Limb (tissue), 2 donors: Measurements from ENCODE around the gene PLD1.

Experiments
- DNase-seq, 2 donors: peaks; one replicate each; pipeline ENCODE4 v3.0.0-alpha.2; 2016; ENCODE audit errors: extremely low spot score in 2 of 2

PLD1 gene

GRCh38 chr3:171622126-171622525 lies 188.2 kb downstream of the PLD1 start:
- DNase-seq = no peak

- no peak for DNase-seq
These were observed 189.4 kb downstream of the PLD1 start for GRCh38 chr3:171620825-171621434.

- no peak for DNase-seq
These were observed 193.5 kb downstream of the PLD1 start for GRCh38 chr3:171616798-171617197.

- DNase-seq = peak in 1 of 2 donors; percentile 40
These were observed 194.6 kb downstream of the PLD1 start for GRCh38 chr3:171615686-171616085.

- DNase-seq = peak in 1 of 2 donors; percentile 2
These were observed 195.0 kb downstream of the PLD1 start for GRCh38 chr3:171615281-171615680.

- peak; percentile 39 to 60 for DNase-seq
These were observed 195.9 kb downstream of the PLD1 start for GRCh38 chr3:171614318-171614921.

- no peak for DNase-seq
These were observed 202.8 kb downstream of the PLD1 start for GRCh38 chr3:171607452-171607851.

GRCh38 chr3:171606151-171606751 lies 204.0 kb downstream of the PLD1 start:
- no peak for DNase-seq

GRCh38 chr3:171604370-171604769 lies 205.9 kb downstream of the PLD1 start:
- DNase-seq = no peak

- DNase-seq = no peak
These were observed 208.2 kb downstream of the PLD1 start for GRCh38 chr3:171602072-171602471.

- no peak for DNase-seq
These were observed 210.3 kb downstream of the PLD1 start for GRCh38 chr3:171600030-171600429.

GRCh38 chr3:171598990-171599389 lies 211.3 kb downstream of the PLD1 start:
- no peak for DNase-seq

- no peak for DNase-seq
These were observed 217.5 kb downstream of the PLD1 start for GRCh38 chr3:171592786-171593185.

GRCh38 chr3:171591070-171591469 lies 219.2 kb downstream of the PLD1 start:
- no peak for DNase-seq

GRCh38 chr3:171586274-171586673 lies 224.0 kb downstream of the PLD1 start:
- DNase-seq = no peak

GRCh38 chr3:171585039-171585438 lies 225.2 kb downstream of the PLD1 start:
- DNase-seq = no peak

- DNase-seq = no peak
These were observed 226.2 kb downstream of the PLD1 start for GRCh38 chr3:171584100-171584499.

- no peak for DNase-seq
These were observed 235.6 kb downstream of the PLD1 start for GRCh38 chr3:171574556-171575240.

GRCh38 chr3:171569571-171570132 lies 240.6 kb downstream of the PLD1 start:
- DNase-seq = no peak

- no peak for DNase-seq
These were observed 241.5 kb downstream of the PLD1 start for GRCh38 chr3:171568766-171569165.

GRCh38 chr3:171566803-171567422 lies 243.4 kb downstream of the PLD1 start:
- DNase-seq = peak in 1 of 2 donors; percentile 60
